Caco-2 (cell line): ENCODE results near the gene LDB3. TPM values are rescaled to one million over a fixed set of nuclear protein-coding genes. Genes with fewer than 3 reads are reported as not detected.

ENCODE experiments used
- BruUV-seq: library from RNA; stranded (reverse); fragments of 400-500 nt; replicated peaks from 2 replicates; lab custom pipeline; 2021; lab: Mats Ljungman, UMichigan
- CTCF ChIA-PET: fragments of 300-600 bp; sonication (Branson Sonifier 250); formaldehyde crosslinking; loops from one replicate; lab custom pipeline; 2022; ENCODE audit warnings: antibody characterized with exemption; lab: Charles Lee
- POLR2A ChIA-PET: fragments of 300-600 bp; sonication (Branson Sonifier 250); formaldehyde crosslinking; loops from one replicate; lab custom pipeline; 2022; ENCODE audit warnings: antibody characterized with exemption; lab: Charles Lee
- DNase-seq, 2 experiments: peaks; one replicate each; pipeline versions ENCODE4 v3.0.0 to v3.0.0-alpha.2; 2020 to 2022
- H3K27me3 ChIP-seq: replicated peaks from 2 replicates; pipeline ENCODE4 v1.6.0; 2011; ENCODE audit warnings: low read length; ENCODE audit not compliant: control insufficient read depth, insufficient read depth
- H3K36me3 ChIP-seq: 2 replicates; pipeline ENCODE4 v1.5.1; 2011; ENCODE audit warnings: low read length; ENCODE audit not compliant: control insufficient read depth, insufficient read depth
- H3K4me1 ChIP-seq: fragments of 250-450 bp; sonication (Bioruptor Pico); 2 replicates; pipeline ENCODE4 v1.5.1; 2020; ENCODE audit warnings: mild to moderate bottlenecking
- H3K4me3 ChIP-seq: 2 replicates; pipeline ENCODE4 v1.5.1; 2011; ENCODE audit warnings: low read depth, mild to moderate bottlenecking, control low read depth, low read length
- H3K9me3 ChIP-seq: fragments of 250-450 bp; sonication (Bioruptor Pico); 2 replicates; pipeline ENCODE4 v1.5.1; 2020; ENCODE audit warnings: mild to moderate bottlenecking, moderate library complexity
- H3K27ac Mint-ChIP-seq: one replicate; pipeline ENCODE4 v1.8.0; 2022; ENCODE audit warnings: mixed read lengths; ENCODE audit not compliant: unreplicated experiment
- H3K27me3 Mint-ChIP-seq: one replicate; pipeline ENCODE4 v1.8.0; 2022; ENCODE audit warnings: mixed read lengths; ENCODE audit not compliant: insufficient read depth, unreplicated experiment
- H3K36me3 Mint-ChIP-seq: one replicate; pipeline ENCODE4 v1.8.0; 2022; ENCODE audit warnings: mild to moderate bottlenecking, mixed read lengths; ENCODE audit not compliant: insufficient read depth, unreplicated experiment
- H3K4me1 Mint-ChIP-seq: one replicate; pipeline ENCODE4 v1.8.0; 2022; ENCODE audit warnings: low read depth, mixed read lengths; ENCODE audit not compliant: unreplicated experiment
- H3K4me3 Mint-ChIP-seq: one replicate; pipeline ENCODE4 v1.8.0; 2022; ENCODE audit warnings: mild to moderate bottlenecking, moderate library complexity, mixed read lengths; ENCODE audit not compliant: unreplicated experiment
- H3K9me3 Mint-ChIP-seq: one replicate; pipeline ENCODE4 v1.8.0; 2022; ENCODE audit warnings: mixed read lengths; ENCODE audit not compliant: unreplicated experiment
- CTCF ChIP-seq, 2 experiments: fragments of 200-600 bp in 1 of 2; IDR thresholded peaks; 1 replicate in 1 of 2; 2 replicates in 1 of 2; pipeline versions ENCODE4 v1.5.1 to v1.8.0; 2011 to 2022; ENCODE audit warnings: antibody characterized with exemption in 1 of 2, control low read depth in 1 of 2, inconsistent platforms in 1 of 2, low read depth in 1 of 2, low read length in 1 of 2, mild to moderate bottlenecking in 1 of 2, moderate library complexity in 1 of 2; ENCODE audit not compliant: insufficient read depth in 1 of 2, severe bottlenecking in 1 of 2, unreplicated experiment in 1 of 2
- intact Hi-C: fragments of 100-400 bp; cut with micrococcal nuclease; formaldehyde crosslinking; loops from one replicate; pipeline ENCODE4 v1.10.0; 2022; ENCODE audit not compliant: unreplicated experiment
- total RNA-seq: library from RNA; stranded (reverse); gene quantifications from 2 replicates; pipeline ENCODE4 v1.2.3, GENCODE V29; 2022

LDB3 gene
- total RNA-seq, 1 experiment from 2014 or later: 0.09 TPM

- POLR2A ChIA-PET: no interaction called here
- no peaks in the 10 kb centered on the region for H3K9me3 Mint-ChIP-seq
- intact Hi-C loops: no loop called here
These were observed 5.9 kb upstream of the LDB3 start for GRCh38 chr10:86662186-86663045.

DNA sequence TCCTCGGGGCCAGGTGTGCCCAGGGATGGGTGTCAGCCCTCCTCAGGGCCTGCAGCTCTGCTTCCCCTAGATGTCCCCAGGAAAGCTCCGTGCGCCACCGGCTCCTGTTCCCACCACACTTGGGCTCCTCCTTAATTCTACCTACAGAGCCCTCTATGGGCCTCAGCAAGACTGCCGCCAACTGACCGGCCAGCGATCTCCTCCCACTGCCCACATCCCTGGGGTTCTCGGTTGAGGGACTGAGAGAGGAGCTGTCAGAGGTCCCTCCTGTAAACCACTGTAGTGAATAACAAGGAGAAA lies 5.3 kb upstream of the LDB3 start:
- no peak for TF ChIP-seq CTCF (IDR thresholded peaks at IDR 0.05; ENCODE audit: insufficient read depth in 1 of 2, low read depth in 1 of 2, low read length in 1 of 2, severe bottlenecking in 1 of 2, unreplicated experiment in 1 of 2)
- no TSS peak for BruUV-seq
- Histone ChIP-seq H3K27me3 (no peaks in the 10 kb centered on the region), H3K36me3 (no peaks in the 10 kb centered on the region), H3K9me3 (no peaks in the 10 kb centered on the region), H3K4me1 (no peaks in the 10 kb centered on the region), H3K4me3 (no peak overlapping the region)
- DNase-seq: no peak
- Mint-ChIP-seq H3K36me3 (no peaks in the 10 kb centered on the region), H3K4me3 (no peak overlapping the region), H3K9me3 (no peaks in the 10 kb centered on the region), H3K27me3 (no peaks in the 10 kb centered on the region), H3K27ac (no peak overlapping the region), H3K4me1 (no peaks in the 10 kb centered on the region)
- CTCF ChIA-PET: interaction anchor here (1.5 kb wide), 1 partner anchor 21 kb away, joined by 4 read pairs; no protein-coding TSS in a partner anchor
- POLR2A ChIA-PET: no interaction called here
- intact Hi-C loops: no loop called here

More at GRCh38 chr10:86662186-86663045, 5.9 kb upstream of the LDB3 start:
- H3K9me3 ChIP-seq: no peaks in the 10 kb centered on the region
- Mint-ChIP-seq H3K4me3 (no peak overlapping the region), H3K27ac (no peak overlapping the region), H3K36me3 (no peaks in the 10 kb centered on the region), H3K27me3 (no peaks in the 10 kb centered on the region), H3K4me1 (no peaks in the 10 kb centered on the region)
- no peak for DNase-seq
- no peaks in the 10 kb centered on the region for H3K4me1 ChIP-seq
- no peak for TF ChIP-seq CTCF (IDR thresholded peaks at IDR 0.05; ENCODE audit: insufficient read depth in 1 of 2, low read depth in 1 of 2, low read length in 1 of 2, severe bottlenecking in 1 of 2, unreplicated experiment in 1 of 2)
- no peaks in the 10 kb centered on the region for H3K36me3 ChIP-seq
- H3K4me3 ChIP-seq: no peak overlapping the region
- CTCF ChIA-PET: interaction anchor here (0.6 to 1.5 kb wide), 2 partner anchors 20 to 364 kb away, joined by 4 to 5 read pairs; no protein-coding TSS in a partner anchor
- BruUV-seq: no TSS peak
- no peaks in the 10 kb centered on the region for H3K27me3 ChIP-seq

DNA sequence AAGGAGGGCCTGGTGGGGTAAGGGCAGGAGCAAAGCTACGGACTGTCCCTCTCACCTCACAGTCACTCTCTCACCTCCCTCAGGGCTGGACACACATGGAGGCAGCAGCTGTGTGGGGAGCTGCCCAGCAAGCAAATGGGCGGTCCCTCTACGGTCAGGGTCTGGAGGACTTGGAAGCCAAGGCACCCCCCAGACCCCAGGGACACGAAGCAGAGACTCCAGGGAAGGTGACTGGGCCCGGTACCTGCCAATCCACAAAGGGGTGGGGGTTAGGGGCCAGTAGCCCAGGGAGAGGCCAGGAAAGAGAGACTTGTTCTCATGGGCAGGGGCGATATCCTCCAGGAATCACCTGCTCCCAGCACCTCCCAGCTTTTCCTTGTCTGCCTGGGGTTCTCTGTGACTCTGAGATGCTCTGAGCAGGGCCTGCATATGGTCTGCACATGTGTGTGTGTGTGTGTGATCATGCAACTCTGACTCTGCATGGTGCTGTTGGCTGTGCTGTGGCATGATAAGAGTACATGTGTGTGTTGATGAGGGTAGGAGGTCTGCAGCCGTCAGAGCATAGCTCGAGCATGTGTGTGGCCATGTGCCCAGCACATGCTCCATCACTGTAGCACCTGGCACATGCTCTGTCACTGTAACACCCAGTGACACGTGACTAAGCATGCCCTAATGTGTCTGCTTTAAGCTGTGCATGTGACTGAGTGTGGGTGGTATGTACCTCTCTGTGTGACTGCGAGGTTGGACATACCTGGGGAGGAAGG lies 4.6 kb upstream of the LDB3 start:
- peaks cover 7% of the 10 kb centered on the region; the same call in 1 of the 2 replicates for H3K4me1 ChIP-seq
- H3K36me3 ChIP-seq: no peaks in the 10 kb centered on the region
- Mint-ChIP-seq H3K4me3 (no peak overlapping the region), H3K4me1 (no peaks in the 10 kb centered on the region), H3K27ac (no peak overlapping the region), H3K9me3 (no peaks in the 10 kb centered on the region), H3K36me3 (no peaks in the 10 kb centered on the region), H3K27me3 (no peaks in the 10 kb centered on the region)
- no peaks in the 10 kb centered on the region for H3K27me3 ChIP-seq
- no peak overlapping the region for H3K4me3 ChIP-seq
- no peak for TF ChIP-seq CTCF (IDR thresholded peaks at IDR 0.05; ENCODE audit: insufficient read depth in 1 of 2, low read depth in 1 of 2, low read length in 1 of 2, severe bottlenecking in 1 of 2, unreplicated experiment in 1 of 2)
- intact Hi-C loops: no loop called here
- CTCF ChIA-PET: interaction anchor here (0.6 to 1.5 kb wide), 2 partner anchors 14 to 22 kb away, joined by 4 read pairs; no protein-coding TSS in a partner anchor
- BruUV-seq: no TSS peak
- no peaks in the 10 kb centered on the region for H3K9me3 ChIP-seq
- POLR2A ChIA-PET: no interaction called here
- no peak for DNase-seq
